Activated CD4-positive, alpha-beta memory T cell treated with anti-CD3 and anti-CD28 coated beads, Interleukin-2, amount 10 ng/mL, durations not matched to agents 7 days and 5 days (primary cell): ENCODE measurements around the gene REC8. TPM values are rescaled to one million over a fixed set of nuclear protein-coding genes. Genes with fewer than 3 reads are reported as not detected.

Experiments used
- CTCF ChIA-PET: fragments of 350-600 bp; sonication (Branson Sonifier 250); formaldehyde crosslinking; loops from one replicate; lab custom pipeline; 2021; ENCODE audit warnings: antibody characterized with exemption, inconsistent platforms; lab: Charles Lee
- POLR2A ChIA-PET: fragments of 350-600 bp; sonication (Branson Sonifier 250); formaldehyde crosslinking; loops from one replicate; lab custom pipeline; 2021; ENCODE audit warnings: antibody characterized with exemption; lab: Charles Lee
- DNase-seq: peaks from one replicate; pipeline ENCODE4 v3.0.0-alpha.2; 2020
- H3K27ac Mint-ChIP-seq: one replicate; pipeline ENCODE4 v1.8.0; 2021; ENCODE audit warnings: mild to moderate bottlenecking, mixed read lengths
- H3K27me3 Mint-ChIP-seq: one replicate; pipeline ENCODE4 v1.8.0; 2021; ENCODE audit warnings: mixed read lengths
- H3K36me3 Mint-ChIP-seq: one replicate; pipeline ENCODE4 v1.8.0; 2021; ENCODE audit warnings: low read depth, mixed read lengths
- H3K4me1 Mint-ChIP-seq: one replicate; pipeline ENCODE4 v1.8.0; 2021; ENCODE audit warnings: mixed read lengths
- H3K4me3 Mint-ChIP-seq: one replicate; pipeline ENCODE4 v1.8.0; 2021; ENCODE audit warnings: mild to moderate bottlenecking, mixed read lengths
- H3K9me3 Mint-ChIP-seq: one replicate; pipeline ENCODE4 v1.8.0; 2021; ENCODE audit warnings: mixed read lengths
- total RNA-seq, 2 experiments: library from RNA; stranded (reverse); gene quantifications; one replicate each; pipeline ENCODE4 v1.2.3, GENCODE V29; 2021

The REC8 gene
- total RNA-seq, 2 experiments from 2014 or later = 48.0 to 51.9 TPM

DNA sequence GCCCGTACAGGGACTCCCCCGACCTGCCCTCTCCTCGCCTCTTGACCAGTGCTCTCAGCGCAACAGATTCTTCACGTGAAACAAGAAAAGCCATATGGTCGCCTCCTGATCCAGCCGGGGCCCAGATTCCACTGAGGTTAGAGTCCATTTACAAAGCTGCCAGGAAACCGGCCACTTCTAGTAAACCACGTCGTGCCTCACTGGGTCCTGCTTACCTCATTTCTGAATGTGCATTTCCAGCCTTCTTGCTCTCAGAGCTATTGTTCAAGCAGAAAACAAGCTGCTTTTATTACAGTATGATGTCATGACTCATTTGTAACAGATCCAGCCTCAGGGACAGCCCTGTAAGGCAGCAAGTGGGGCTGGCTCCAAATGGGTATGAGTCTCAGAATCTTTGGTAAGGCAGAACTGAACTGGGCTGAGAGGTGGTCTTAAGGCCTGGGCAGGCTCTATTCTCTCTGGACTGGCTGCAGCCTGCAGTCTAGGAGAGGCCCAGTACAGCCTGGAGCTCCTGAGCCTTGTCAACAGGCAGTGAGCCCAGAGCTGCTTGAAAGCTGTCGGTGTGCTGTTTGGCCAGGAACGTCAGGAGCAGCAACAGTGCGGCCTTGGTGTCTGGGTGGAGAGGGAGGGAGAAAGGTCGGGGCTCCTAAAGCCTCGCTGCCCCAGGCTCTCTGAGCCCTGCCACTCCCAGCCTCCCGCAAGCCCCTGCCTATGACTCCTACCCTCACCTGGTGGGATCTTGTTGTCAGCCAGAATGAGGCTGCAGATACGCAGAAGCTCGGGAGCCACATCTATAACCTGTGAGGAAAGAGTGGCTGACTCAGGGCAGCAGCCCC lies 8.3 kb downstream of the REC8 start:
- DNase-seq = no peak
- H3K4me1 Mint-ChIP-seq = peaks cover 3% of the 10 kb centered on the region
- no peak overlapping the region for H3K4me3 Mint-ChIP-seq
- no peak overlapping the region for H3K27ac Mint-ChIP-seq
- CTCF ChIA-PET = interaction anchor here (1.4 to 2.6 kb wide), 2 partner anchors 15 to 19 kb away, joined by 3 to 10 read pairs; partner anchors contain the start of genes IRF9 and TM9SF1
- H3K27me3 Mint-ChIP-seq = no peaks in the 10 kb centered on the region
- POLR2A ChIA-PET = interaction anchor here (0.7 to 21.9 kb wide), 9 partner anchors 7 to 66 kb away, joined by 3 to 456 read pairs (median 4); partner anchors contain the start of genes DCAF11, EMC9, IPO4 and IRF9
- no peaks in the 10 kb centered on the region for H3K9me3 Mint-ChIP-seq
- peaks cover 63% of the 10 kb centered on the region for H3K36me3 Mint-ChIP-seq

DNA sequence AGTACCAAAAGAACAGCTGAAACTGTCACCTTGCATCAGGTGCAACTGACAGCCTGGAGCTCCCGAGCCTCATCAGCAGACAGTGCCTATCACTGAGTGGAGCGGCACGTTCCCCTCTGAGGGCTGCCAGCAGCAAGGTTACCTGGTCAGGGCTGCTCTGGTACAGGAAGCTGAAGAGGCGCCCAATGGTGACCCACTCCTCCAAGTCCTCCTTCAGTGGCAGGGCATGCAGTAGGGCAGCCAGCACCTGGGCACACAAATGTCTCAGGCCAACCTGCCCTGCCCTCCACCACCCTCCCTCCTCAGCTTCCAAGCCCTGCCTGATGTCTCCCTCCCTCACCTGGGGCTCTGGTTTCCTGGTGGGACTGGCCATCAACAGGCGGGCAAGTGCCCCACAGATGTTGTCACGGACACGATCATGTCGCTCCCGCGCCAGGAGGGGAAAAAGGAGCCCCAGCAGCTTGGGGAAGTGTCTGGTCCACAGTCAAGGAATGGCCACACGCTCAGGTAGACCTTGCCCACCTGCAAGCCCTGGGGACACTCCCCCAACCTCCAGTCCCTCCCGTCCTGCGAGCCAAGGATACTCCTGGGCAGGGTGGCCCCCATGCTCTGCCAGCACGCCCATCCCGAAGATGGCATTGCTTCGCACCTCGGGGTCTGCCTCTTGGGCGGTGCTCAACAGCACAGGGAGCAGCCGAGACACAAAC lies 9.6 kb downstream of the REC8 start:
- Mint-ChIP-seq H3K27ac (no peak overlapping the region), H3K4me3 (no peak overlapping the region), H3K36me3 (peaks cover 66% of the 10 kb centered on the region), H3K27me3 (no peaks in the 10 kb centered on the region), H3K4me1 (peaks cover 5% of the 10 kb centered on the region), H3K9me3 (no peaks in the 10 kb centered on the region)
- ChIA-PET POLR2A (interaction anchor here (0.9 to 21.9 kb wide), 5 partner anchors 7 to 40 kb away, joined by 3 to 456 read pairs (median 4); partner anchors contain the start of genes EMC9, IPO4, IRF9 and REC8), CTCF (interaction anchor here (0.9 to 1.4 kb wide), 2 partner anchors 14 to 40 kb away, joined by 3 read pairs; partner anchors contain the start of genes EMC9 and TM9SF1)
- DNase-seq = no peak

DNA sequence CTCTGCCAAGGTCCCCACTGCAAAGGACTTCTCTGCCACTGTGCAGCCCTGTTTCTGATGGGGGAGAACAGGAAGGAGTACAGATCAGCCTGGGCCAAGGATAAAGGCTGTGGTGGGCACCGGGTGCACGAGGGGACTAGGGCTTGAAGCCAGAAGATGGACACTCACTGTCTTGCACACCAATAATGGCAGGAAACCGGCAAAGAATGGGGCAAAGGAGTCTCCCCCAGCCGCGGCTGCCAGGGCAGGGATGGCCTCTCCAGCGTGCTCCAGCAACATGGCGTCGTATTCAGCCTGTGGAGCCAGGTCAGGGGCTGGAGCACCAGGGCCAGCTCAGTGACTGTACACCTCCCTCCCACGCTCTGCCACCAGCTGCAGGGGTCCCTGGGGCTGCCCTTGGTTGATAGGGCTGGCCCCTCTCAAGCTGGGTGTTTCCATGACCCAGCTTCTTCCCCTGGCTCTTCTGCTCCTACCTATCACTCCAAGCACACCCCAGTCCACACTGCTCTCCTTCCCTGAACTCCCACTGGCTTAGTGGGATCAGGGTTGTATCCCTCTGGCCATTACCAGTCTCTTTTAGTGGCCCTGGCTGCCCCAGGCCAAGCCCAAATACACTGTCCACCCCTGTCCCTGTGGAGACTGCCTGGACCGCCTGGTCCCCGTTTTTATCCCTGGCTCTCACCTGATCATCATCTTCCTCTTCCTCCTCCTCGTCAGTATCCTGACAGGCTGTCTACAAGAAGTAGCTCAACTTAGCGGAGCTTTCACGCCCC lies 10.4 kb downstream of the REC8 start:
- H3K27me3 Mint-ChIP-seq = no peaks in the 10 kb centered on the region
- CTCF ChIA-PET = interaction anchor here (0.9 kb wide), 1 partner anchor 41 kb away, joined by 3 read pairs; the partner anchor contains the start of gene EMC9
- H3K27ac Mint-ChIP-seq = no peak overlapping the region
- H3K4me1 Mint-ChIP-seq = peaks cover 11% of the 10 kb centered on the region
- no peaks in the 10 kb centered on the region for H3K9me3 Mint-ChIP-seq
- POLR2A ChIA-PET = interaction anchor here (0.8 to 21.9 kb wide), 5 partner anchors 13 to 68 kb away, joined by 3 to 456 read pairs (median 4); partner anchors contain the start of genes DCAF11, IRF9, NRL and REC8
- H3K4me3 Mint-ChIP-seq = no peak overlapping the region
- peaks cover 61% of the 10 kb centered on the region for H3K36me3 Mint-ChIP-seq
- no peak for DNase-seq

DNA sequence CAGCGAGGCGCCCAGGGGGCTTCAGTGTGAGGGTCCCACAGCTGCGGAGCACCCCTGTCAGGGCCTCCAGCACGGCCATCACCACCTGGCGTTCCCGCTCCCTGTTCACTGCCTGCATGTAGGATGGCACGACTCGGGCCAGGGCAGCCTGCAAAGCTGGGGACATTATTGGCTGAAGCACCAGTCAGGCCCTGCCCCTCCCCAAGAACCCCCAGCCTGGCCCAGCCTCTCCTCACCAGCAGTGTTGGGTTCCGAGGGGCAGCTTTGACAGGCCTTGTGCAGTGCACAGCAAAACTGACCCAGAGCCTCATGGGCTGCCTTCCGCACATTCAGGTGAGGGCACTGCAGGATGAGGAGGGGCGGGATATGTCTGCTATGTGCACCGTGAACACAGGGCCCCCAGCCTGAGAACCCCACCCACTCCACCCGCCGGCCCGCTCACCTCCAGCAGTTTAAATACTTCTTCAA lies 11.2 kb downstream of the REC8 start:
- ChIA-PET CTCF (no interaction called here), POLR2A (interaction anchor here (1.2 to 21.9 kb wide), 3 partner anchors 13 to 68 kb away, joined by 4 to 456 read pairs (median 4); partner anchors contain the start of genes DCAF11, IRF9, NRL and REC8)
- no peak overlapping the region for H3K4me3 Mint-ChIP-seq
- no peaks in the 10 kb centered on the region for H3K27me3 Mint-ChIP-seq
- H3K4me1 Mint-ChIP-seq = peaks cover 17% of the 10 kb centered on the region
- DNase-seq = no peak
- peaks cover 56% of the 10 kb centered on the region for H3K36me3 Mint-ChIP-seq
- no peak overlapping the region for H3K27ac Mint-ChIP-seq
- H3K9me3 Mint-ChIP-seq = no peaks in the 10 kb centered on the region

- Mint-ChIP-seq H3K9me3 (no peaks in the 10 kb centered on the region), H3K36me3 (peaks cover 50% of the 10 kb centered on the region), H3K27me3 (no peaks in the 10 kb centered on the region), H3K27ac (no peak overlapping the region), H3K4me1 (peaks cover 29% of the 10 kb centered on the region), H3K4me3 (no peak overlapping the region)
- CTCF ChIA-PET = no interaction called here
- POLR2A ChIA-PET = interaction anchor here (1.1 to 21.9 kb wide), 6 partner anchors 7 to 89 kb away, joined by 3 to 456 read pairs (median 14); partner anchors contain the start of genes IRF9, PSME2, REC8 and RNF31
- DNase-seq = no peak
Observed at GRCh38 chr14:24184104-24184970, 12.5 kb downstream of the REC8 start.

DNA sequence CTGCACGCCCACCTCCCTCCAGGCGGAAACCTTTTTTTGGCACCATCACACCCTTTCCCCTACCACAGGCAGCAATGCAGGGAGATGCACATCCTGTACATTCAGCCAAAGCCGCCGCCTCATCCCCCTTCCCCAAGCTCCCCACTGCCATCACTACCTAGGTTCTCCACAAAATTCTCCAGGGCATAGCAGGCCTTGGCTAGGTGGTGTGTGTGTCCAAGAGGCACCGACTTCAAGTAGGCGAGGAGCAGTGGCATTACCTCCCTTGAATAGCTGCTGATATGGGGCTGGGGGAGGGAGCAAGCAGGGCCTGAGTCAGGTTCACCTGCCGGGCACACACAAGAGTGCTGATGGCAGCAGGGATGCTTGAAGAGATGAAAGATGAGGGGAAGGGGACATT lies 13.1 kb downstream of the REC8 start:
- CTCF ChIA-PET = no interaction called here
- no peak overlapping the region for H3K27ac Mint-ChIP-seq
- H3K4me1 Mint-ChIP-seq = peaks cover 33% of the 10 kb centered on the region
- no peaks in the 10 kb centered on the region for H3K9me3 Mint-ChIP-seq
- POLR2A ChIA-PET = interaction anchor here (1.4 to 21.9 kb wide), 5 partner anchors 8 to 49 kb away, joined by 3 to 456 read pairs (median 22); partner anchors contain the start of genes IRF9, PSME1, PSME2 and REC8
- DNase-seq = no peak
- no peaks in the 10 kb centered on the region for H3K27me3 Mint-ChIP-seq
- no peak overlapping the region for H3K4me3 Mint-ChIP-seq
- H3K36me3 Mint-ChIP-seq = peaks cover 47% of the 10 kb centered on the region

DNA sequence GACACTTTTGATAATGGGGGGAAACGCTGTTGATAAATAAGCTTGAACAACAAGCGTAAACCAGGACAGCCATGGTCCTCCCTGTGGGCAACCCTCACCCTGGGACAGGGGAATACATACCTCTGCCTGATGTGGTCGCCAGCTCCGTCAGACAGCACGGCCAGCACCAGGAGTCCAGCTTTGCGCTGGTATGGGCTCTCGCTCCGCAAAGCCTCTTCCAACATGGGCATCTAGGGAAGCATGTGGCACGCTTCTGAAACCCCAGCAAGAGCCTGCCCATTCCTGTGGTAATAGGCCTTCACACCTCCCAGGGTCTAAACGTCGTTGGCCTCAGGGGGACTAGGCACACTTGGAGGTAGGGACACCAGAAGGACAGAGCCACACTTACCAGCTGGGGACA lies 13.9 kb downstream of the REC8 start:
- no peaks in the 10 kb centered on the region for H3K9me3 Mint-ChIP-seq
- CTCF ChIA-PET = interaction anchor here (0.7 kb wide), 1 partner anchor 45 kb away, joined by 3 read pairs; the partner anchor contains the start of gene EMC9
- H3K27me3 Mint-ChIP-seq = no peaks in the 10 kb centered on the region
- POLR2A ChIA-PET = interaction anchor here (1.4 to 21.9 kb wide), 5 partner anchors 8 to 50 kb away, joined by 3 to 456 read pairs (median 22); partner anchors contain the start of genes IRF9, PSME1, PSME2 and REC8
- DNase-seq = no peak
- H3K4me3 Mint-ChIP-seq = no peak overlapping the region
- H3K27ac Mint-ChIP-seq = no peak overlapping the region
- H3K36me3 Mint-ChIP-seq = peaks cover 46% of the 10 kb centered on the region
- H3K4me1 Mint-ChIP-seq = peaks cover 38% of the 10 kb centered on the region

- Mint-ChIP-seq H3K36me3 (peaks cover 52% of the 10 kb centered on the region), H3K27me3 (no peaks in the 10 kb centered on the region), H3K9me3 (no peaks in the 10 kb centered on the region), H3K4me3 (peak overlapping the region; percentile 81), H3K4me1 (peaks cover 48% of the 10 kb centered on the region), H3K27ac (peak overlapping the region; percentile 13)
- DNase-seq = no peak
- ChIA-PET CTCF (interaction anchor here (0.7 to 1.6 kb wide), 3 partner anchors 26 to 245 kb away, joined by 3 read pairs; partner anchors contain the start of genes CIDEB and IRF9), POLR2A (interaction anchor here (1.1 to 21.9 kb wide), 9 partner anchors 8 to 123 kb away, joined by 5 to 456 read pairs (median 22); partner anchors contain the start of genes CHMP4A, DCAF11, IRF9 and LTB4R)
Observed at GRCh38 chr14:24186831-24187538, 15.1 kb downstream of the REC8 start.

DNA sequence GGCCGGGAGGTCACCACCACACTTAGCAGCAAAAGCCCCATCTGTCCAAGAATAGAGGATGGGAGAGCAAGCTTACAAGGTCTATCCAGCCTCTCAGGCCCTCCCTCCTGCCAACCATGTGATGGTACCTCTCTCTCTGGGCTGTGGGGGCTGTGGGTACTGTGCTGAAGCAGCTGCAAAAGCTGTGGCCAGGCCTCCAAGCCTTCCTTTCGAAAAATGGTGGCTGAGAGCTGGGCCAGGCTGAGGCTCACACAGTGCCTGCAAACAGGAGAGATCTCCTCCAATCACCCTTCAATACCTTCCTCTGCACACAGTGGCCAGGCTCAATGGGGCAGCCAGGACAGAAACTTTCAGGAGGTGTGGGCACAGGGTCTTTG lies 15.6 kb downstream of the REC8 start:
- ChIA-PET POLR2A (interaction anchor here (1.1 to 21.9 kb wide), 11 partner anchors 8 to 123 kb away, joined by 4 to 456 read pairs (median 18); partner anchors contain the start of genes CHMP4A, DCAF11, DHRS1 and IRF9), CTCF (interaction anchor here (0.7 to 1.6 kb wide), 2 partner anchors 120 to 244 kb away, joined by 3 read pairs; partner anchors contain the start of gene CIDEB)
- H3K36me3 Mint-ChIP-seq = peaks cover 55% of the 10 kb centered on the region
- peaks cover 52% of the 10 kb centered on the region for H3K4me1 Mint-ChIP-seq
- H3K27ac Mint-ChIP-seq = peak overlapping the region; percentile 79
- peak overlapping the region; percentile 81 for H3K4me3 Mint-ChIP-seq
- H3K27me3 Mint-ChIP-seq = no peaks in the 10 kb centered on the region
- H3K9me3 Mint-ChIP-seq = no peaks in the 10 kb centered on the region
- DNase-seq = no peak
